Caco-2 (cell line): Measurements from ENCODE around the gene GORAB. TPM values are rescaled to one million over a fixed set of nuclear protein-coding genes. Genes with fewer than 3 reads are reported as not detected.

Experiments
- BruUV-seq: library from RNA; stranded (reverse); fragments of 400-500 nt; replicated peaks from 2 replicates; lab custom pipeline; 2021; lab: Mats Ljungman, UMichigan
- CTCF ChIA-PET: fragments of 300-600 bp; sonication (Branson Sonifier 250); formaldehyde crosslinking; loops from one replicate; lab custom pipeline; 2022; ENCODE audit warnings: antibody characterized with exemption; lab: Charles Lee
- POLR2A ChIA-PET: fragments of 300-600 bp; sonication (Branson Sonifier 250); formaldehyde crosslinking; loops from one replicate; lab custom pipeline; 2022; ENCODE audit warnings: antibody characterized with exemption; lab: Charles Lee
- DNase-seq, 2 experiments: peaks; one replicate each; pipeline versions ENCODE4 v3.0.0 to v3.0.0-alpha.2; 2020 to 2022
- H3K27me3 ChIP-seq: replicated peaks from 2 replicates; pipeline ENCODE4 v1.6.0; 2011; ENCODE audit warnings: low read length; ENCODE audit not compliant: control insufficient read depth, insufficient read depth
- H3K36me3 ChIP-seq: 2 replicates; pipeline ENCODE4 v1.5.1; 2011; ENCODE audit warnings: low read length; ENCODE audit not compliant: control insufficient read depth, insufficient read depth
- H3K4me1 ChIP-seq: fragments of 250-450 bp; sonication (Bioruptor Pico); 2 replicates; pipeline ENCODE4 v1.5.1; 2020; ENCODE audit warnings: mild to moderate bottlenecking
- H3K4me3 ChIP-seq: 2 replicates; pipeline ENCODE4 v1.5.1; 2011; ENCODE audit warnings: low read depth, mild to moderate bottlenecking, control low read depth, low read length
- H3K9me3 ChIP-seq: fragments of 250-450 bp; sonication (Bioruptor Pico); 2 replicates; pipeline ENCODE4 v1.5.1; 2020; ENCODE audit warnings: mild to moderate bottlenecking, moderate library complexity
- H3K27ac Mint-ChIP-seq: one replicate; pipeline ENCODE4 v1.8.0; 2022; ENCODE audit warnings: mixed read lengths; ENCODE audit not compliant: unreplicated experiment
- H3K27me3 Mint-ChIP-seq: one replicate; pipeline ENCODE4 v1.8.0; 2022; ENCODE audit warnings: mixed read lengths; ENCODE audit not compliant: insufficient read depth, unreplicated experiment
- H3K36me3 Mint-ChIP-seq: one replicate; pipeline ENCODE4 v1.8.0; 2022; ENCODE audit warnings: mild to moderate bottlenecking, mixed read lengths; ENCODE audit not compliant: insufficient read depth, unreplicated experiment
- H3K4me1 Mint-ChIP-seq: one replicate; pipeline ENCODE4 v1.8.0; 2022; ENCODE audit warnings: low read depth, mixed read lengths; ENCODE audit not compliant: unreplicated experiment
- H3K4me3 Mint-ChIP-seq: one replicate; pipeline ENCODE4 v1.8.0; 2022; ENCODE audit warnings: mild to moderate bottlenecking, moderate library complexity, mixed read lengths; ENCODE audit not compliant: unreplicated experiment
- H3K9me3 Mint-ChIP-seq: one replicate; pipeline ENCODE4 v1.8.0; 2022; ENCODE audit warnings: mixed read lengths; ENCODE audit not compliant: unreplicated experiment
- CTCF ChIP-seq, 2 experiments: fragments of 200-600 bp in 1 of 2; IDR thresholded peaks; 1 replicate in 1 of 2; 2 replicates in 1 of 2; pipeline versions ENCODE4 v1.5.1 to v1.8.0; 2011 to 2022; ENCODE audit warnings: antibody characterized with exemption in 1 of 2, control low read depth in 1 of 2, inconsistent platforms in 1 of 2, low read depth in 1 of 2, low read length in 1 of 2, mild to moderate bottlenecking in 1 of 2, moderate library complexity in 1 of 2; ENCODE audit not compliant: insufficient read depth in 1 of 2, severe bottlenecking in 1 of 2, unreplicated experiment in 1 of 2
- intact Hi-C: fragments of 100-400 bp; cut with micrococcal nuclease; formaldehyde crosslinking; loops from one replicate; pipeline ENCODE4 v1.10.0; 2022; ENCODE audit not compliant: unreplicated experiment
- total RNA-seq: library from RNA; stranded (reverse); gene quantifications from 2 replicates; pipeline ENCODE4 v1.2.3, GENCODE V29; 2022

The GORAB gene
- total RNA-seq, 1 experiment from 2014 or later: 11.0 TPM

- no peak overlapping the region for H3K4me3 Mint-ChIP-seq
Measured at GRCh38 chr1:170518185-170518834, 13.7 kb upstream of the GORAB start.

DNA sequence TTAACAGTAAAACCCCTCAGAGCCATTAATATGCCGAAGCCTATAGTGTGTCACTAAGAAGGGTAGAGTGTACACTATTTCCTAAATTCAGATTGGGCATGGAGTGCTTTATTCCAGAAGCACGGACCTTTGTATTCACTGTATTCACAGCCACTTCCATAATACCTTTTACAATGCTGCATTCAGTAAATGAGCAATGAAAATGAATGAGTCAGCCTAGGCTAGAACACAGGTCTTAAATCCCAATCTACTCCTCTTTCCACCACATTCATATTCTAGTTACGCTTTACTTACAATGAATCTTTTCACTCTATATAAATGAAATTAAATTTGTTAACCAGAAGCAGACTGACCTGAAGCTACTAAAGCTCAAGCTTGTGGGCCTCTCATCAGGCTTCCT, 13.0 kb upstream of the GORAB start:
- BruUV-seq: no TSS peak
- no peak overlapping the region for H3K4me3 Mint-ChIP-seq

More at GRCh38 chr1:170518185-170518834, 13.7 kb upstream of the GORAB start:
- no peaks in the 10 kb centered on the region for H3K36me3 Mint-ChIP-seq
- ChIA-PET CTCF (no interaction called here), POLR2A (no interaction called here)
- no peak overlapping the region for H3K27ac Mint-ChIP-seq
- H3K4me1 Mint-ChIP-seq: no peaks in the 10 kb centered on the region
- H3K4me1 ChIP-seq: no peaks in the 10 kb centered on the region
- no peak for TF ChIP-seq CTCF (IDR thresholded peaks at IDR 0.05; ENCODE audit: insufficient read depth in 1 of 2, low read depth in 1 of 2, low read length in 1 of 2, severe bottlenecking in 1 of 2, unreplicated experiment in 1 of 2)
- H3K9me3 Mint-ChIP-seq: no peaks in the 10 kb centered on the region
- intact Hi-C loops: no loop called here
- no peak for DNase-seq
- peaks cover 3% of the 10 kb centered on the region for H3K27me3 Mint-ChIP-seq
- no TSS peak for BruUV-seq
- no peaks in the 10 kb centered on the region for H3K9me3 ChIP-seq
- no peaks in the 10 kb centered on the region for H3K27me3 ChIP-seq
- no peak overlapping the region for H3K4me3 ChIP-seq
- no peaks in the 10 kb centered on the region for H3K36me3 ChIP-seq

DNA sequence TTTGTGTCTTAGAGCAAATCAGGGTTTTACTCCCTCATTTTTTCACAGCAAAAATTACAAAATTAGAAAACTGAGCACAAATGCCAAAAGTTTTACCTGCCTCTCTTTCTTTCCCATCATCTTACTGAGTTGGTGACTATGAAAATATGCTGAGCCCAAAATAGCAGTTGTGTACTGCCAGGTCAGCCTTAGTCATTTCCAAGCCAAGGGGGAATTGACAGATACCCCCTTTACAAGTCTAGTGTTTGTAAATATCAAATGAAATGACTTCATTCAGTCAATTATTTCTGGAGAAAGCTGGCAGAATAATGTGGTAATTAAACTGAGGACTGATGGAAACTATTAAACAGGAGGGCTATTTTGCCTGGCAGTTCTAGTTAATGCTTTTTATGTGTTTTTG, 11.4 kb upstream of the GORAB start:
- no peaks in the 10 kb centered on the region for H3K9me3 Mint-ChIP-seq
- H3K36me3 Mint-ChIP-seq: no peaks in the 10 kb centered on the region
- no peak overlapping the region for H3K27ac Mint-ChIP-seq
- DNase-seq: no peak
- no peaks in the 10 kb centered on the region for H3K36me3 ChIP-seq
- peaks cover 16% of the 10 kb centered on the region for H3K27me3 Mint-ChIP-seq
- no TSS peak for BruUV-seq
- intact Hi-C loops: no loop called here
- H3K9me3 ChIP-seq: no peaks in the 10 kb centered on the region
- ChIA-PET POLR2A (no interaction called here), CTCF (no interaction called here)
- no peak overlapping the region for H3K4me3 Mint-ChIP-seq
- TF ChIP-seq CTCF (IDR thresholded peaks at IDR 0.05; ENCODE audit: insufficient read depth in 1 of 2, low read depth in 1 of 2, low read length in 1 of 2, severe bottlenecking in 1 of 2, unreplicated experiment in 1 of 2): no peak
- no peaks in the 10 kb centered on the region for H3K27me3 ChIP-seq
- H3K4me1 ChIP-seq: no peaks in the 10 kb centered on the region
- H3K4me1 Mint-ChIP-seq: no peaks in the 10 kb centered on the region
- no peak overlapping the region for H3K4me3 ChIP-seq

More for the DNA sequence above, 13.0 kb upstream of the GORAB start:
- CTCF ChIA-PET: no interaction called here
- POLR2A ChIA-PET: no interaction called here
- Histone ChIP-seq H3K9me3 (no peaks in the 10 kb centered on the region), H3K4me3 (no peak overlapping the region), H3K36me3 (no peaks in the 10 kb centered on the region), H3K27me3 (no peaks in the 10 kb centered on the region), H3K4me1 (no peaks in the 10 kb centered on the region)
- Mint-ChIP-seq H3K36me3 (no peaks in the 10 kb centered on the region), H3K4me1 (no peaks in the 10 kb centered on the region), H3K27ac (no peak overlapping the region), H3K9me3 (no peaks in the 10 kb centered on the region), H3K27me3 (peaks cover 8% of the 10 kb centered on the region)
- no peak for TF ChIP-seq CTCF (IDR thresholded peaks at IDR 0.05; ENCODE audit: insufficient read depth in 1 of 2, low read depth in 1 of 2, low read length in 1 of 2, severe bottlenecking in 1 of 2, unreplicated experiment in 1 of 2)
- no peak for DNase-seq
- intact Hi-C loops: no loop called here
